ENCODE data around the gene INO80. TPM values are rescaled to one million over a fixed set of nuclear protein-coding genes. Genes with fewer than 3 reads are reported as not detected.

Gene INO80
- total RNA-seq, 1 donor from 2014 or later: 33.9 TPM

DNA sequence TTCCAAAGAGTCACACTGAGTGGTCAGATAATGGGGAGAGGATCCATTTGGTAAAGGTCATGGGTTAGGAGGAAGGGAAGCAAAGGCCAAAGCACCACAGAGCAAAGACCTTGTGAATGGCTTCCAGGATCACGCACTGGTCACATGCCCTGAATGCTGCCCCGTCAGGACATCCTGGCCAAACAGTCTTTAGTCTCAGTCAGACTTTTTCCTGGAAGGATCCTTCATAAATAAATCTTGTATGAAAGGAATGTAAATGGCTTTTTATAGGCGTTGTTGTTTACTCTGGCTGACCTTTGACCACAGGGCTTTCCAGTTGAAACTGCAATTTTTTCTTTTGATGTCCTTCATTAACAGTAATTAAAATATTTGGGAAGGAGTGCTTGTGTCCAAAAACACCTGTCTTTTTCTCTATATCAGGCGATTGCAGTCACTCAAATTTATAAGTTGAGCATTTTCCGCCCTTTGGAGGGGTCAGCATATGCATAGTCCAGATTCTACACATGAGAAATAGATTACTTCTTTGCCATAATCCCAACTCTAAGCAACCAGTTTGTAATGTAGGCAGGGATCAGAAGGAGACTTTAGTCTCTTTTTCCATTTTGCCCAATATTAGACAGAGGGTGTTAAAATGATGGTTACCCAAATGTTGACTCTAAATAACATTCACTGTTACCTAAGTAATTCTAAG lies 114.4 kb downstream of the INO80 start:
- DNase-seq (ENCODE audit: low read depth): no peak

DNA sequence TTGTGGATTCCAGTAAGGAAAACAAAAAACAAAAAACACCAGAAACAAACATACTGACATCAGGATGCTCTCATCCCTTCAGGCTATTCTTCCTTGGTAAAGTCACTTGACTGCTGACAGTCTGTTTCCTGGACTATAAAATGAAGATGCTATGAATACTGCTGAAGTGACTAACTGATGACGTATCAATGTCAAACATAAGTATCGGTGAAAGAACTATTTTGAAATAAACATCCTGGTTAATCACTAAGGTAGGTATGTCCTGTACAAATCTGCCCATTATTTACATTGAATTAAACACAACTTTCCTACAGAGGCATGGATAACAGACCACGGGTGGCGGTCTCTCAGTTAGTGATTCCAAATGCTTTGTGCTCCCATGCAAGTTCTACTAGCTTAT lies 116.9 kb downstream of the INO80 start:
- peak; percentile 15 for DNase-seq (ENCODE audit: low read depth)

DNA sequence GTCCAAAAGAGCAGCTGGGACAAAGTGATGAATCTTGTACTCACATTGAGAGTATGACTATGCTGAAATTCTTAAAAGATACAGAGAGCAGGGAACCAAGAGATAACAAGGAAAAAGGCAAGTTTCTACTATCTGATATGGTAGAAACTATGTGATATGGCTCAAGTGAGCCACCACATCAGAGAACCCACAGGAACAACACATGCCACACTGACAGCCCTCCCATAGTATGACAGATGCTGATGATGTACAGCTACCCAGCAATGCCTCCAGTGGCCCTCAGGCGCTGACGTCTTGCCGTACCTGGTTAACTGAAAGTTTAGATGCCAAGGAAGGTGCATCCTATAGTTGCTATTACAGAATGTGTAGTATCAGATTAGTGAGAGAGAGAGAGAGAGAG lies 120.4 kb downstream of the INO80 start:
- no peak for DNase-seq (ENCODE audit: low read depth)

DNA sequence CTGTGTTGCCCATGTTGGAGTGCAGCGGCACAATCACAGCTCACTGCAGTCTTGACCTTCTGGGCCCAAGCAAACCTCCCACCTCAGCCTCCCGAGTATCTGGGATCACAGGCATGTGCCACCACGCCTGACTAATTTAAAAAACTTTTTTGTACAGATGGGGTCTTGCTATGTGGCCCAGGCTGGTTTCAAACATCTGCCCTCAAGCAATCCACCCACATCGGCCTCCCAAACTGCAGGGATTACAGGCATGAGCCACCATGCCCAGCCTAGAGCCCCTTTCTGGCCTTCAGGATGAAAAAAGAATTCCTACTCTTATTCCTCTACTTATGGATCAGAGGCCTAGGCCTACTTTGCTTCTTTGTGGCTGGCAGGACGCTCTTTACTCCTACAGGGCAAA lies 123.3 kb downstream of the INO80 start:
- no peak for DNase-seq (ENCODE audit: low read depth)

DNA sequence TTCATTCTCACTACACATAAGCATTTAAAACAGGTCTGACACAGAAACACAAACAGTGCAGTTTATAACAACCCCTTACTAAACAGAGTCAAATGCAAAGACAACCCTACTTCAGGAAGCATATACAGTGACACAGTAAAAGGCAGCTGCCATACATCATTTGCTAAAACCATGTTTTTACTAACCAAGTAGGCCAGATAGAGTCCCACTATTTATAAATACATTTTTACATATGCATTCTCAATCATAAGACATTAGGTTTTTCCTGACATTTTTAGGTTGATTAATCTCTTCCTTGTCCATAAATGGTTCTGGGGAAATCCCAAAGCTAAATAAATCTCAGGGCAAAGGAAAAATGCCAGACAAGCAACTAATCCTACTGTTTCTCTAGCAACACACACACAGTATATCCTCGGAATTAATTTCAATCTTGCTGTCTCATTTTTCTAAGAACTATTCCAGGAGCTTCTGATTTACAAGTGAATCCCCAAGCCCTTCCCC lies 123.8 kb downstream of the INO80 start:
- no peak for DNase-seq (ENCODE audit: low read depth)

DNA sequence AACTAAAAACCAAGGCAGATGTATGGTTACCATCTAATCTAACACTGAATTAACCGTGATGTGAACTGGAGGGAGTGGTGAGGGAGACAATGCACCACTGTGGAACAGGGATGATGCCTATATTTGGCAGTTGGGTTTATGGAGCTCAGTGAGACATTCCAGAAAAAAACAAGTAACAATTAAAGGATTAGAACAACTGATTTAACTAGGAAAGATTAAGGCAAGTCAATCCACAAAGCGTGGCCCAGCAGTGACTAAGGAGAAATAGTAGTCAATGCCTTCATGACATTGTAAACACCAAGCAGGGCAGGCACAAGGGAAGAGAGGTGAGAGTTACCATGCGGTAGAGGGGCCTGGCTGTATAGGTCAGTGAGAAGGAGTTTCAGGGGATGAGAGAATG lies 124.7 kb downstream of the INO80 start:
- DNase-seq (ENCODE audit: low read depth): no peak

DNA sequence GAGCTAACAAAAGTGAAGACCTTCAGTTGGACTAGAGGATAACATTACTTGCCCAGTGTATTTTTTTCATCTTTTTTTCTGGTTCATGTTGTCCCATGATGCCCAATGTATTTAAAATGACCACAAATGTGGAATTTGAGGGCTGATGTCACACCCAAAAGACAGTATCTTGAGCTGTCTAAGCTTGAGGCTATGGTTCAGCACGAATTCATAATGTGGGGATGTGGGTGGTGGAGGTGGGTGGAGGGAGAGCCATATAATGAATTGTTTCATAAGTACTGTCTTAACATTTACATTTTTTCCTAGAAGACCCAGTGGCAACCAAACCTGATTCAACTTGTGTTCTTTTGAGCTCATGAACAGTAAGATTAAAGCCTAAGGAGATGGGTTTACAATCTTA lies 125.3 kb downstream of the INO80 start:
- no peak for DNase-seq (ENCODE audit: low read depth)

DNA sequence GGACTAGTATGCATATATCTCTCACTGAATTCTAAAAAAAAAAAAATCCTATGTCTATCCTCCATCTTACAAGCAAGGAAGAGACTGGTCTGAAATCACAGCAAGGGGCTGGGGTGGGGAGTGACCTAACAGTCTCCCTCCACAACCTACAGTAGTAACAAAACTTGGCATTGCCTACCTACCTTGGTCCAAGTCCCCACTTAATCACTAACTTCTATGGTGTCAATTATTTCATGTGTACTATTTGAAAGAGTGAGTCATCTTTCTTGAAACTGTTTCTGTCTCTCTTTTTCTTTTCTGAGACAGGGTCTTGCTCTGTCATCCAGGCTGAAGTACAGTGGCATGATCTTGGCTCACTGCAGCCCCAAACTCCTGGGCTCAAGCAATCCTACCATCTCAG lies 126.0 kb downstream of the INO80 start:
- DNase-seq (ENCODE audit: low read depth): peak; percentile 68

DNA sequence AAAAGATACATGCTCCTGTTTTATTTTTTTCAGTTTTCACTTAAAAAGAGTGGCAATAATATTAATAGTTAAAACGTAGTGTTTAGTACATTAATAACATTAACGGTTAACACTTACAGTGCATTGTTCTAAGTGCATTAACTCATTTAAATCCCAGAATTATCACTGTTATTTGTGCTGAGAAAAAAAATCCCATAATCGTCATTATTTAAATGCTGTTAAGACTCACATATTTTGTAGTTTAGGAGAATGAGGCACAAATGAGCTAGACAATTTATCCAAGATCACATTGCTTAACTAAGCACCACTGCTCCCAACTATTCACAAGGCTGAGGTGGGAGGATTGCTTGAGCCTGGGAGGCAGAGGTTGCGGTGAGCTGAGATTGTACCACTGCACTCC lies 127.9 kb downstream of the INO80 start:
- no peak for DNase-seq (ENCODE audit: low read depth)

DNA sequence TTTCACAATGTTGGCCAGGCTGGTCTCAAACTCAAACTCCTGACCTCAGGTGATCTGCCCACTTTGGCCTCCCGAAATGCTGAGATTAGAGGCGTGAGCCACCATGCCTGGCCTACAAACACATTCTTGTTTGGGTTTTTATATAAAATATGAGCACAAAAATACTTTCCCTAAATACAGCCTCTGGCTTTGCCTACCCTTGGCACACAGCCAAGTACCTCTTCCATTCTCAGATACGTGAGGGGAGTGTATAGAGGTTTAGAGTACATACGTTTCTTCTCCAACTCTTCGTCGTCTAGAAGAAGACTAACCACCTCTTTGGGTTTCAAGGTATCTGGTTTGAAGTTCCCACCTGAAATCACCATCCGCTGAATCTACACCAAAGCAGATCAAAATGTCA lies 129.3 kb downstream of the INO80 start:
- DNase-seq (ENCODE audit: low read depth): no peak

DNA sequence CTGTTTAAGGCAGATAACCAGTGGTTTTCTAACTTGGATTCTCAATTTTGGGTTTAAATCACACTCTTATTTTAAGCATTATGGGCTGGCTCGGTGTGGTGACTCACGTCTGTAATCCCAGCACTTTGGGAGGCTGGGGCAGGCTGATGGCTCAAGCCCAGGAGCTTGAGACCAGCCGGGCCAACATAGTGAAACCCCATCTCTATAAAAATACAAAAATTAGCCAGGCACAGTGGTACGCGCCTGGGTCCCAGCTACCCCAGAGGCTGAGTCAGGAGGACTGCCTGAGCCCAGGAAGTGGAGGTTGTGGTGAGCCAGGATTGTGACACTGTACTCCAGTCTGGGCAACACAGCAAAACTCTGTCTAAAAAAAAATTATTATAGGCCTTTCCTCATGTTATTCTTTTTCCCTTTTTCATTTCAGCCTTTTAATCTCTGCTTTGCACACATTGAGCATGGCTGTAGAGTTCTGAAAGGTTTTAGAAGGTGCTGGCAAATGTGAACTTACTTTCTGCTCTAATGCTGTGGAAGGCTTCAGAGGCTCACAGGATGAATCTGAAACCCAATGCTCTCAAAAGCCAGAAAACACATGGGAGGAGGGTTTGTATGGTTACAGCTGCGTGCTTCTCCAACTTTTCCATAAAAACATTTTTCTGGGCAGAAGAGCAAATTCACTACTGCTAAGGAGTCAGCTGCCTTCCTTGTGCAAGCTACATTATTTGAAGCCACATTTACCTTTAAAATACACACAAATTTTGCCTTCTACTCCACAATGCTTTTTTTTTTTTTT lies 130.3 kb downstream of the INO80 start:
- no peak for DNase-seq (ENCODE audit: low read depth)

DNA sequence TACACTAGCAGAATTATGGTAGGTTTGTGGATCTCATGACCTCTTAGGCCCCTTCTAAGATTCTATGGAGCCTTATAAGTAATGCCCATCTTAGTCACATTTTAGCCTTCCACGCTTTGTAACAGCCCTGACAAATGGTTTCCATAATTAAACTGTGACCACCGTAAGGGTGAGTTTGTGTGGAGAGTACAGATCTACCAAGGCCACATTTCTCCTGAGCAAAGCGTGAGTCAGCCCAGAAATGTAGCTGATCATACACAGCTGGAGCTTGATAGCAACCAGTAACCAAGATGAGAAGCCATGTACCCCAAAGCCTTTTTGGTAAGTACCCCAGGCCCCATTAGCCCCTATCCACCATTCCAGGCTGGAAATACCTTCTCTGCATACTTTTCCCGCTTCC lies 131.1 kb downstream of the INO80 start:
- DNase-seq (ENCODE audit: low read depth): no peak

DNA sequence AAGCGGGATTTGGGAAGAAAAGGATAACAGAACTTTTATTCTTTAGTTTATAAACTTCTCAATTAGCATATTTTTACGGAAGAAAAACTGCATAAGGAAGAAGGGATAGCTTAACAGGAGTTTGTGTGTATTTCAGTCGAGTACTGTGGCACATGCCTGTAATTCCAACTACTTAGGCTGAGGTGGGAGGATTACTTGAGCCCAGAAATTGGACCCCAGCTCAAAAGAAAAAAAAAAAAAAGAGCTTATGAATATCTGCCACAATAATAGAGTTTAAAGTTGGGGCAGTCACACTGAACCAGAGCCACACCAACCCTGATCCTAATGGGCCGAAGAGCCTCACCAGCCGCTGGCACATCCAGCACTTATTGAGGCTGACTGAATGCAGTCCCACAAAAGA lies 131.7 kb downstream of the INO80 start:
- no peak for DNase-seq (ENCODE audit: low read depth)

DNA sequence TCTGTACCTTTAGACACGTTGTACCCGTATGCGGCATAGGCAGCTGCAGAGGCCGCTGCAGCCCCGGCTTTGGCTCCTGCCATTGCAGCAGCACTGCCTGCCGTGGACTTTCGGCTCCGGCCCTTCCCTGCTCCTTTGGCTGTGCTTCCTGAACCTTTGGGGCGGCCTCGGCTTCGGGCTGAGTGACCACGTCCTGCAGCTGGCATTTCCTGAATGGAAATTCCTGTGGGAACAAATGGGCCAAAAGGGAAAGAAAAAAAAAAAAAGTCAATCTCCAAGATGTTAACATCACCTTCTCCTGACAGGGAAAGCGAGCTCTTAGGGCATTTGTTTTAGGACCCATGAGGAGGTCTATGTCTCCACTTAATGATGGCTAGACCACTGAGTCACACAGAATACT lies 133.2 kb downstream of the INO80 start:
- no peak for DNase-seq (ENCODE audit: low read depth)

DNA sequence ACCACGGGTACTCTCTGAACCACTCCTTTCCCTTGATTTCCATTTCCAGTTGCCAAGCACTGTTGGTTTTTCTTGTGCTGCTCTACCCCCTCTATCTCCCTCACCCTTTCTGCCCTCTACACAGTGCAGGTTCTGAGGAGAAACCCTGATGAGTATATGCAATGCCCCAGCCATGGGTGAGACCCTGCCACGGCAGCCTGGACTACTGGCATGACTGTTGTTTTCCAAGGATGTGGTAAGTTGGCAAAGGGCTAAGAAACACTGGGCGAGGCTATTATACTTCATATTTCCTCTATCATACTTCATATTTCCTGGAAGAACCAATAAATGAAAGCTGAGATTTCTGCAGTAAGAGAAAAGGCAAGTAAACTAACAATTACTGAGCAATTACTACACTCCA lies 134.9 kb downstream of the INO80 start:
- DNase-seq (ENCODE audit: low read depth): no peak

DNA sequence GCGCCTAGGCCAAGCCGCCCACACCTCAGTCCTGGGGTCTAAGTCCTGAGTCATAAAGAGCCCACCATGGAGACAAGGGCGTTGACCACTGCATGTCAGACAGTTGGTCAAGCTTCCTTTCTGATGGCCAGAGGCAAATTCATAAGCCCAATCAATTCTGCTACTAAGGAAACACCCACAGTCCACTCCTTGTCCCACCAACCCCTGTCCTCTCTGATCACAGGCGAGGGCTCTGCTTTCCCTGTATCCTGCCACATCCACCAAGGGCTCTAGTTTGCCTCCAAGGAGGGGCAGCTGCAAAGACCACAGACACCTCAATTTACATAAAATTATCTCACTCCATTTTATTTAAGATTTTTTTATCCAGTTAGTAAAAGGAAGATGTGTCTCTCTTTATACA lies 137.5 kb downstream of the INO80 start:
- no peak for DNase-seq (ENCODE audit: low read depth)

DNA sequence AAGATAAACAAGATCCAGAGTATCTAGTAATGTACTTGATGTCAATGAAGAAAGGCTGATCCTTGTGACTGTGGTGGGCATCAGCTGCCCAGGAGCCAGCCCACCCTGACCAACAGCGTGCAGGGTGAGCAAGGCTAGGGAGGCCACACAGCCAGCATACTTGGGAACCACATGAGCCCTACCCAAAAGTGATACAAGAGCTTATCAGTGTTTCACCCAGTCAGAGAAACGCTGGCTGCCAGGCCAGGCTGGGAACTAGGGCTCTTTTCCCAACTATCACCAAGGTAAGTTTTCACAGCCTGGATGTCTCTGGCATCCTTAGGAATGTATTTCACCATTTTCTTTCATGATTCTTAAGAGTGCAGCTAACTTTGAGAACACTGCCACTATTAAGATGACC lies 137.9 kb downstream of the INO80 start:
- DNase-seq (ENCODE audit: low read depth): no peak

DNA sequence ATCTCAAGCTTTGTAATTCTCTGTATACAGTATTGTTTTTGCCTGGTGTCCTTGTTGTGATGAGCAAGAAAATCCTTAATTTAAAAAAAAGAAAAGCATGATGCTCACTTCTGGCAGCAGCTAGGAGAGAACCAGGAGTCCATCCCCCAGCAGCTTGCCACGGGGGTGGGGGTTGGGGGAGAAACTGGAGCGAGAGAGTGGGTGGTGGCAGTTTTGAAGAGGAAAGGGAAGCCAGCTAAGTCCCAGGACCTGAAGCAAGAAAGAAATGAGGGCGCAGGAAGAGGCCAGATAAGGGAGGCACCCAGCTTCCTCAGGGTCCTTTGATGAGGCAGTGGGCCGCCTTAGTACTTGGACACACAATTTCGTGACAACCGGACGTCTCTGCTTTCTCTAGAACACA lies 139.3 kb downstream of the INO80 start:
- DNase-seq (ENCODE audit: low read depth): no peak

DNA sequence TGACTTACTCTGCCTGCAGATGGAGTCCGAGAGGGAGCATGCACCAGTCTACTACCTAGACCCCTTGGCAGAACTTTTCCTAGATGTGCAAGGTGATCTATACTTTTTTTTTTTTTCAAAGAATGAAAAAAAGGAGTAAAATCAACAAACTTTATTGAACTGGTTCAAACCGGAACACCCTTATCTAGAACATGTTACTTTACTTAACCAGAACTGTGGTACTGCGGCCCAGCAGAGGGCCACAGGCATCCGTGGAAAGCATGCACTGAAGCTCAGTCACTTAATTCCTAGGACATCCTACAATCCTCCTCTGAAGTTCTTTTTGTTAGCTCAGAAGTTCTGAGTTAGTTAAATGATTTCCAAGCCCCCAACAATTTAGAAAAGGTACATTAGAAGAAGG lies 141.2 kb downstream of the INO80 start:
- DNase-seq (ENCODE audit: low read depth): no peak

DNA sequence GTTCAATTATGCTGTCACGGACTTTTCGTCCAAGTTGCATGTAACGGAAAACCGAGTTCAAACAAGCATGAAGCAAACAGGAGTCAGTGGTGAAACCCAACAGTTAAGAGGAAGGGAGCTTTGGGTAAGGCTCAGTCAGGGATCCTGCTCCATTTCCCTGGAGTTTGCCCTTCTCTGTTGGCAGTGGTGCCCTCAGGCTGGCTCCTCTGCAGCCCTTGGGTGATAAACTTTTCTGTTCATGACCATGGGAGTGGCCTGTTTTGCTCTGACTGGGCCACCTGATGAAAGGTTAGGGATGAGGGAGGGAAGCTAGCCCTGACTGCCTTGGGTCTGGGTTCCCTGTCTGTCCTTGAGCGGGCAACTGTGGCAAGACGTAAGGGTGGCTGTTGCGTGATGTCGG lies 146.7 kb downstream of the INO80 start:
- no peak for DNase-seq (ENCODE audit: low read depth)

DNA sequence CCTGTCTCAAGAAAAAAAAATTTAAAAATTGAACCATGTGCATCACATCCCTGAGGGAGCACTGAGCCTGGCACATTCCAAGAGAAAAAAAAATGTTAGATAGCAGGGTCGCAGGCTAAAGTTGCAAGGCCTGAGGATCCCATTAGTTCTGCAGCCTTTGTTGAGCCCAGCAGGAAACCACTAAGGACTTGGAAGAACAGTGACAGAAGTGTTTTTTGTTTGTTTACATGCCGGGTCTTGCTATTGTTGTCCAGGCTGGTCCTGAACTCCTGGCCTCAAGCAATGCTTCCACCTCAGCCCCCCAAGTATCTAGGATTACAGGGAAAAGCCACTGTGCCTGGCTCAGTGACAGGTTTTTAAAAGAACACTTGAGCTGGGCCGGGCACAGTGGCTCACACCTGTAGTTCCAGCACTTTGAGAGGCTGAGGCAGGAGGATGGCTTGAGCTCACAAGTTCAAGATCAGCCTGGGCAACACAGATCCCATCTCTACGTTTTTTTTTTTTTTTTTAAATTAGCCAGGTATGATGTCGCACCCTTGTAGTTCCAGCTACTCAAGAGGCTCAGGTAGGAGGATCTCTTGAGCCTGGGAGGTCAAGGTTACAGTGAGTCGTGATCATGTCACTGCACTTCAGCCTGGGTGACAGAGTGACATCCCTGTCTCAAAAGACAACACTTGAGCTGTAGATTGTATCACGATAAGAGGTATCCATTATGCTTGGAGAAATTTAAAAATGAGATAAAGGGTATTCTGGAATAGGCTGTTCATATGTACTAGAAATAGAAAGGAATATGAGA lies 147.6 kb downstream of the INO80 start:
- DNase-seq (ENCODE audit: low read depth): no peak

DNA sequence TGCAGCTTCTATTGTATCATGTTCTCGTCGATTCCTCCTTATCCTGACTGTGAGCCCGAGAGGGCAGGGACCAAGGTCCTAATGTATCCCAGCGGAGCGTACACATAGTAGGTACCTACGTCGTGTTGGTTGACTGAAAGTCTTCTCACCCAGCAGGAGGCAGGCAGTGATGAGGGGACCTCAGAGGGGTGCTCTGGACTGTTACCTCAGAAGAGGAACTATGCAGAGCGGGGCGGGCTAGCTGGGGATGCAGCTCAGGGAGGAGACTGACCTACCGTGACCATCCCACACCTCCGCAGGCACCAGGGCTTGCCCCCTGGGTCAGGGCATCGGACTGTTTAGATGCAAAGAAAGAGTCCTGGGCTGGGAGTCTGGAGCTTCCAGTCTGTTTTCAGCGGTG lies 151.4 kb downstream of the INO80 start:
- no peak for DNase-seq (ENCODE audit: low read depth)

DNA sequence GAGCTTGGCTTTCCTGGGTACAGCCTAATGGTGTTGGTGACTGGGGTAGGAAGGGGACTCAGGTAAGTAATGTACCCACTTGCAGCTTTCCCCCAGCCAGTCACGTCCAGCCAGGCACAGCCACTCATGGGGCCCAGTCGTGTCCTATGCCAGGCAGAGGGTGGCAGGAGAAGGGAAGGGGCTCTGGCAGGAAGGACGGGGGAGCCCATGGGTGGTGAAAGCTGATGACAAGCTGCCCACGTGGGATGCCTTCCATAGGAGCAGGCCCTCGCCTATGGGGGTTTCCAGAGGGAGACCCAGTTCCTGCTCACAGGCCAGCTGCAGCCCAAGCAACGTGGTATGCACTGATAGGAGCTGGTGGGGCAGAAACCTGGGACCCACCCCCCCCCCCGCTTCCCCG lies 152.1 kb downstream of the INO80 start:
- DNase-seq (ENCODE audit: low read depth): no peak

Measured in renal cortical epithelial cell (primary cell).